Breast epithelium (tissue), 3 donors: ENCODE measurements around the gene APC2.
A peak's percentile ranks its signal among the peaks of the same experiment; 100 is the strongest.

Source experiments
- POLR2A ChIP-seq: fragments of 450-650 bp; IDR thresholded peaks from one replicate; pipeline ENCODE4 v1.6.1; 2016; ENCODE audit warnings: antibody characterized with exemption, mild to moderate bottlenecking, moderate library complexity
- POLR2AphosphoS5 ChIP-seq, 3 donors: sonication (generic); formaldehyde crosslinking; IDR thresholded peaks; one replicate each; pipeline ENCODE4 v1.6.1; 2017; ENCODE audit warnings: antibody characterized with exemption in 3 of 3
- TF ChIP-seq, protein P1 (sequence below), 3 donors: fragments of 450-650 bp; IDR thresholded peaks; one replicate each; pipeline ENCODE4 v1.5.1; 2016 to 2017; ENCODE audit warnings: antibody characterized with exemption in 3 of 3, mild to moderate bottlenecking in 3 of 3, moderate library complexity in 3 of 3

DNA sequence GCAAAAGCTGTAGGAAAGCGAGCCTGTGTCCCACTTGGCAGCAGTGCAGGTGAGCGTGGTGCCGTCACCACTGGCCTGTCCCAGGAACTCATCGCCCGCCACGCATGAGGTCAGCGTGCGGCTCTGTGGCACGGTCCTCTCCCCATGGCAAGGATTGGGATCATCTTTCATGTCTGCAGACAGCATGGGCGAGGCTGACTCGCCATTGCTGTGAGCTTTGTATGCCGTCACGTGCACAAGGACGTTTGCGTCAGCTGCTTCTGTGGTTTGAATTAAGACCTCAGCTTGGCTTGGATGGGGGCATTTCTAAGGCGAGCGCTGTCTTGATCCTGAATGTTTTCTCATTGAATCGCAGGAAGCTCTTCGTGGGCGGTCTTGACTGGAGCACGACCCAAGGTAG is 32.8 kb upstream of the APC2 start:
- TF ChIP-seq POLR2AphosphoS5 (IDR thresholded peaks at IDR 0.05) (peak in 1 of 3 donors; percentile 18), POLR2A (no peak)
- TF ChIP-seq, protein P1, sequence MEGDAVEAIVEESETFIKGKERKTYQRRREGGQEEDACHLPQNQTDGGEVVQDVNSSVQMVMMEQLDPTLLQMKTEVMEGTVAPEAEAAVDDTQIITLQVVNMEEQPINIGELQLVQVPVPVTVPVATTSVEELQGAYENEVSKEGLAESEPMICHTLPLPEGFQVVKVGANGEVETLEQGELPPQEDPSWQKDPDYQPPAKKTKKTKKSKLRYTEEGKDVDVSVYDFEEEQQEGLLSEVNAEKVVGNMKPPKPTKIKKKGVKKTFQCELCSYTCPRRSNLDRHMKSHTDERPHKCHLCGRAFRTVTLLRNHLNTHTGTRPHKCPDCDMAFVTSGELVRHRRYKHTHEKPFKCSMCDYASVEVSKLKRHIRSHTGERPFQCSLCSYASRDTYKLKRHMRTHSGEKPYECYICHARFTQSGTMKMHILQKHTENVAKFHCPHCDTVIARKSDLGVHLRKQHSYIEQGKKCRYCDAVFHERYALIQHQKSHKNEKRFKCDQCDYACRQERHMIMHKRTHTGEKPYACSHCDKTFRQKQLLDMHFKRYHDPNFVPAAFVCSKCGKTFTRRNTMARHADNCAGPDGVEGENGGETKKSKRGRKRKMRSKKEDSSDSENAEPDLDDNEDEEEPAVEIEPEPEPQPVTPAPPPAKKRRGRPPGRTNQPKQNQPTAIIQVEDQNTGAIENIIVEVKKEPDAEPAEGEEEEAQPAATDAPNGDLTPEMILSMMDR (IDR thresholded peaks at IDR 0.05), result no peak
